Measurements from ENCODE around the gene MCOLN1. TPM values are rescaled to one million over a fixed set of nuclear protein-coding genes. Genes with fewer than 3 reads are reported as not detected.

The MCOLN1 gene
- total RNA-seq, 4 donors from 2014 or later: 24.5 to 41.1 (median 31.9) TPM

DNA sequence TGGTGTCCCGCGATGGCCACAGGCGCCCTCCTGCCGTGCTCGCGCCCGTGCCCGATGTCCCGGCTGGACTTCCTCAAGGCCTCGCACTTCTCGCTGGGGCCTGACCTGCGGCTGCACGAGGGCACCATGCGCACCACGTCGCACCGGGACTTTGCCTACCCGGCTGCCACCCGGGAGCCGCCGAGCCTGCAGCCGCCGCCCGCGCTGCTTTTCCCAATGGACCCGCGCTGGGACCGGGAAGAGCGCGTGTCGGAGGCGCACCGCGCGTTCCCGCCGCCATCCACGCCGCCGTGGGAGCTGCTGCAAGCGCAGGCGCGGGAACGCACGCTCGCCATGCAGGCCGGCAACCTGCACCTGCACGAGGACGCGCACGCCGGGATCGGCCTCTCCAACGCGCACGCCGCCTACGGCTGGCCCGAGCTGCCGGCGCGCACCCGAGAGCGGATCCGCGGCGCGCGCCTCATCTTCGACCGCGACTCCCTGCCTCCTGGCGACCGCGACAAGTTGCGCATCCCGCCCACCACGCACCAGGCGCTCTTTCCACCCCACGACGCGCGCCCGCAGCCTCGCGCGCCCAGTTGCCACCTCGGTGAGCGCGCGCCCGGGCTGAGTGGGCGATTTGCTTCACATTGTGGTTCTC lies 21.5 kb upstream of the MCOLN1 start:
- TF ChIP-seq, protein P1, sequence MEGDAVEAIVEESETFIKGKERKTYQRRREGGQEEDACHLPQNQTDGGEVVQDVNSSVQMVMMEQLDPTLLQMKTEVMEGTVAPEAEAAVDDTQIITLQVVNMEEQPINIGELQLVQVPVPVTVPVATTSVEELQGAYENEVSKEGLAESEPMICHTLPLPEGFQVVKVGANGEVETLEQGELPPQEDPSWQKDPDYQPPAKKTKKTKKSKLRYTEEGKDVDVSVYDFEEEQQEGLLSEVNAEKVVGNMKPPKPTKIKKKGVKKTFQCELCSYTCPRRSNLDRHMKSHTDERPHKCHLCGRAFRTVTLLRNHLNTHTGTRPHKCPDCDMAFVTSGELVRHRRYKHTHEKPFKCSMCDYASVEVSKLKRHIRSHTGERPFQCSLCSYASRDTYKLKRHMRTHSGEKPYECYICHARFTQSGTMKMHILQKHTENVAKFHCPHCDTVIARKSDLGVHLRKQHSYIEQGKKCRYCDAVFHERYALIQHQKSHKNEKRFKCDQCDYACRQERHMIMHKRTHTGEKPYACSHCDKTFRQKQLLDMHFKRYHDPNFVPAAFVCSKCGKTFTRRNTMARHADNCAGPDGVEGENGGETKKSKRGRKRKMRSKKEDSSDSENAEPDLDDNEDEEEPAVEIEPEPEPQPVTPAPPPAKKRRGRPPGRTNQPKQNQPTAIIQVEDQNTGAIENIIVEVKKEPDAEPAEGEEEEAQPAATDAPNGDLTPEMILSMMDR (IDR thresholded peaks at IDR 0.05): no peak
- ATAC-seq (ENCODE audit: low FRiP score): no peak
- DNase-seq (ENCODE audit: low spot score): no peak

DNA sequence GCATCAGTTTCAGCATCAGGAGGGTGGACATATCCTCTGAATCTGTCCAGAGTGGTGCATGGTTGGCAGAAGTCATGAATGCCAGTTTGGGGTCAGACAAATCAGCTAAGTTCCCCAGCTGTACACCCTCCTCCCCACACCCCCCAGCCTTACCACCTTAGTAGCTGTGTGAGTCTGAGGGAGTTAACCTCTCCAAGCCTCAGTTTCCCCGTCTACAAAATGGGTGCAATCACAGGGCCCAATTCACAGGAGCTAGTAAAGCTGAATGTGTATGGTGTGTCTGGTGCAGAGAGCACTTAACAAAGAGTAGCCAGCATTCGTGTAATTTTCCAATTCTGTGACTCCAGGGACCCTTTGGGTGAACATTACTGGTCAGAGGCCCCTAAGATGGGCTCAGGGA lies 19.9 kb upstream of the MCOLN1 start:
- DNase-seq (ENCODE audit: low spot score) (no peak), ATAC-seq (ENCODE audit: low FRiP score) (no peak)
- TF ChIP-seq, protein P1 (IDR thresholded peaks at IDR 0.05): no peak

DNA sequence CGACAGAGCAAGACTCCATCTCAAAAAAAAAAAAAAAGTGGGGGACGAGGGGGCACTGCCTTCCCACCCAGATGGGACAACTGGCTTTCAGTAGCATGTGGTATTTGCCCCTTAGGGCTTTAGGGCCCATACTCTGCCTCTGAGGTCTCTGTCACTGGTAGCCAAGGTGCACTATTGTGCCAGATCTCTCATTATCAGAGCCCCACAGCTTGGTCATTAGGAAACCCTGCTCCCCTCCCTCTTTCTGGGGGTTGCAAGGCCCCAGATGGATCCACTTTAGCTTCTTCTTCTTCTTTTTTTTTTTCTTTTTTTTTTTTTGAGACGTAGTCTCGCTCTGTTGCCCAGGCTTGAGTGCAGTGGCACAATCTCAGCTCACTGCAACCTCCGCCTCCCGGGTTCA lies 17.7 kb upstream of the MCOLN1 start:
- DNase-seq (ENCODE audit: low spot score): no peak
- TF ChIP-seq, protein P1 (IDR thresholded peaks at IDR 0.05): no peak
- ATAC-seq (ENCODE audit: low FRiP score): no peak

DNA sequence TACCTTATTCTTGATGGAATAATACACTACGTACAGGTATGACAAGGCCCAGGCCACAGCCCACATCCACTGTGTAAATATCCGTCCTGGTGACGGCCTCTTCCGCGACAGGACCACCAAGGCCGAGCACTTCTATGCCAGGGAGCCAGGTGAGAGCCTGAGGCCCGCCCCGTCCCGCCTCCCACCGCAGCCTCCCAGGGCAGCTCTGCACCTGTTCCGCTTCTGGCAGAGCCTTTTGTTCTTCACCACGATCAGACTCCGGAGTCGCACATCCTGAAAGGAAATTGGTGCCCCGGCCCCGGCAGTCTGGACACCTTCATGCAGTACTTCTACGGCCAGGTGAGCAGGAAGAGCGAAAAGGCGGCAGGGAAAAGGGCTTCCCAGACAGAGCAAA lies 17.1 kb upstream of the MCOLN1 start:
- TF ChIP-seq, protein P1 (IDR thresholded peaks at IDR 0.05): no peak
- no peak for DNase-seq (ENCODE audit: low spot score)
- ATAC-seq (ENCODE audit: low FRiP score): no peak

DNA sequence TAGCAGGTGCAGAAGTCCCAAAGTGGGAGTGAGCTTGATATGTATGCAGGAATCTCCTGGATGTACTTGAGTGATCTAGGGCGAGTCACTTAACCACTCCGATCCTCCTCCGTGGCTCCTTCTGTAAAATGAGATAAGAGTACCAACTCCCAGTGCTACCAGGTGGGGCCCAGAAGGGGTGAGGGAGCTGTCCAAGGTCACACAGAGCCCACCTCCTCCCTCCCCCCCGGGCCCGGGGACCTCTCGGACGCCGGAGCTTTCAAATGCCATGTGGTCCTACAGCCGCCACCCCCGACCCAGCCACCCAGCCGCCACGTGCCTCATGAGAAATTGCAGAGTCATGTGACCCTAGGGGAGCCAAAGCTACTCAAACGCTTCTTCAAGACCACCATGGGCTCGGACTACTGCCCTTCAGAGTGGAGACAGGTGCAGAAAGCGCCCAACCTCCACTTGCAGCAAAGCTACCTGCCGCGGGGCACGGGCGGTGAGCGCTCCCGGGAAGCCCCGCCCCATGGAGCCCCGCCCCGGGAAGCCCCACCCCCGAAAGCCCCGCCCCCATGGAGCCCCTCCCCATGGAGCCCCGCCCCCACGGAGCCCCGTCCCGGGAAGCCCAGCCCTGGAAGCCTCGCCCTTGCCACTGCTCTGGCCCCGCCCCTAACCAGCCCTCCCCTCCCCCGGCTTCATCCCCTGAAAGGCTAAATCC lies 16.6 kb upstream of the MCOLN1 start:
- DNase-seq (ENCODE audit: low spot score) (no peak), ATAC-seq (ENCODE audit: low FRiP score) (no peak)
- TF ChIP-seq, protein P1 (IDR thresholded peaks at IDR 0.05): no peak

DNA sequence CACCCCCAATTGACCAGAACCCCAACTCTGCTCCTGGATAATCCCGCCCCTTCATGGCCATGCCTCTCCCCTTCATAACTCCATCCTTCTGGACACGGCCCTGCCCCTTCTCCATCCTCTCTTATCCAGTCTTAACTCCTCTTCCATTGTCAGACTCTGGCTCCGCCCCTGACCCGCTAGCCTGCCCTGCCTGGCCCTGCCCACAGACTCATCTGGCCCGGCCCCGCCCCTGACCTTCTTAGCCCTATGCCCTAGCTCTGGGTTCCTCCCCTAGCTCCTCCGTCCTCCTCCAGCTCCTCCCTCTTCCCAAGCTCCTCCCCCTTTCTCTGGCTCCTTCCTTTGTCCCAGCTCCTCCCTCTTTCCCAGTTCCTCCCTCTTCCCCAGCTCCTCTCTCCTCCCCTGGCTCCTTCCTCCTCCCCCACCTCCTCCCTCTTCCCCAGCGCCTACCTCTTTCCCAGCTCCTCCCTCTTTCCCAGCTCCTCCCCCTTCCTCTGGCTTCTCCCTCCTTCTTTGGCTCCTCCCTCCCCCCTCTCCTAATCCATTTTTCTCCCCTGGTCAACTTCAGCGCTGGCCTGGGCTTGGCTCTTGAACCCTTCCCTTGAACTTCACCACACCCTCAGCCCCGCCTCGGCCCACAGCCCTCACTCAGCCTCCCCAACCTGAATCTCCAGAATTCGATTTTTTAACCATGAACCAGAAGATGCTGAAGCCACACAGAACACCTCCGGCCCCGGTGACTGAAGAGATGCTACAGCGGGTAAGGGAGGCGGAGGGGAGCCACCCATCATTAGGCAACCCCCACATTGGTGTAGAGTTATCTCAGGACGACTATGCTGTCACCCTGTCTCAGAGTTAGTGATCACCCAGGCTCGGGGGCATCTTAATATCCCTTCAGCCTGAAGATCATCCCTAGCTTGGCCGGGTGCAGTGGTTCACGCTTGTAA lies 15.8 kb upstream of the MCOLN1 start:
- DNase-seq (ENCODE audit: low spot score) (no peak), ATAC-seq (ENCODE audit: low FRiP score) (peak; percentile 79)
- TF ChIP-seq, protein P1 (IDR thresholded peaks at IDR 0.05): no peak

Measured in omental fat pad (tissue), 4 donors.